RWPE1 (cell line): ENCODE measurements around the gene UGT1A8.
A peak's percentile ranks its signal among the peaks of the same experiment; 100 is the strongest.

Source experiments
- CTCF ChIA-PET: fragments of 350-600 bp; sonication (Branson Sonifier 250); formaldehyde crosslinking; extraction: SDS; loops from one replicate; lab custom pipeline; 2021; lab: Yijun Ruan, JAX
- POLR2A ChIA-PET: fragments of 400-600 bp; formaldehyde crosslinking; extraction: SDS; loops from one replicate; lab custom pipeline; 2020; ENCODE audit warnings: antibody characterized with exemption; ENCODE audit not compliant: low non-redundant PET; lab: Yijun Ruan, JAX
- DNase-seq: peaks from one replicate; pipeline ENCODE4 v3.0.0; 2012; ENCODE audit warnings: low spot score
- H3K27ac ChIP-seq: fragments of 450-650 bp; 2 replicates; pipeline ENCODE4 v1.5.1; 2017
- CTCF ChIP-seq: fragments of 450-650 bp; conservative IDR thresholded peaks from 2 replicates; pipeline ENCODE4 v1.5.1; 2017; ENCODE audit warnings: low read depth, mild to moderate bottlenecking

The UGT1A8 gene

GRCh38 chr2:233689501-233689900, 72.1 kb downstream of the UGT1A8 start:
- ChIA-PET CTCF (no interaction called here), POLR2A (no interaction called here)
- DNase-seq: no peak
- no peak for TF ChIP-seq CTCF
- H3K27ac ChIP-seq: no peak overlapping the region

- CTCF ChIA-PET: interaction anchor here (0.5 to 0.7 kb wide), 3 partner anchors 21 to 177 kb away, joined by 3 to 5 read pairs (median 3); no protein-coding TSS in a partner anchor
- peak overlapping the region; percentile 88 for H3K27ac ChIP-seq
- POLR2A ChIA-PET: interaction anchor here (1.7 kb wide), 1 partner anchor 16 kb away, joined by 6 read pairs; no protein-coding TSS in a partner anchor
- no peak for TF ChIP-seq CTCF
- peak; percentile 80 for DNase-seq
Observed at GRCh38 chr2:233690444-233690843, 73.0 kb downstream of the UGT1A8 start.

- peak; percentile 96 for DNase-seq
- ChIA-PET CTCF (interaction anchor here (0.7 kb wide), 1 partner anchor 34 kb away, joined by 3 read pairs; no protein-coding TSS in a partner anchor), POLR2A (interaction anchor here (1.0 to 1.7 kb wide), 3 partner anchors 14 to 128 kb away, joined by 3 to 6 read pairs (median 4); partner anchors contain the start of gene USP40)
- TF ChIP-seq CTCF: no peak
- H3K27ac ChIP-seq: peak overlapping the region; percentile 88
Observed at GRCh38 chr2:233691443-233692433, 74.3 kb downstream of the UGT1A8 start.

GRCh38 chr2:233692648-233693047, 75.2 kb downstream of the UGT1A8 start, which contains the start of gene UGT1A6:
Gene UGT1A6 (plus strand): TSS chr2:233692890. CDS start chr2:233693005, 115 bp downstream.
- TF ChIP-seq CTCF: no peak
- DNase-seq: no peak
- POLR2A ChIA-PET: no interaction called here
- H3K27ac ChIP-seq: peak within 1 kb of the TSS; percentile 88
- CTCF ChIA-PET: interaction anchor here (0.6 to 0.7 kb wide), 2 partner anchors 34 to 1409 kb away, joined by 3 to 6 read pairs; no protein-coding TSS in a partner anchor

- POLR2A ChIA-PET: no interaction called here
- CTCF ChIA-PET: no interaction called here
- TF ChIP-seq CTCF: no peak
- no peak overlapping the region for H3K27ac ChIP-seq
- no peak for DNase-seq
Observed at GRCh38 chr2:233693963-233694362, 76.5 kb downstream of the UGT1A8 start.

GRCh38 chr2:233698740-233699139, 81.3 kb downstream of the UGT1A8 start:
- H3K27ac ChIP-seq: peak overlapping the region; percentile 36; the same call in 1 of the 2 replicates
- POLR2A ChIA-PET: no interaction called here
- no peak for TF ChIP-seq CTCF
- DNase-seq: no peak
- CTCF ChIA-PET: no interaction called here
